HepG2 (cell line): ENCODE results near the gene SUN1. TPM values are rescaled to one million over a fixed set of nuclear protein-coding genes. Genes with fewer than 3 reads are reported as not detected.

Source experiments
- ATAC-seq: fragments of 200-7000 bp; cut with Tn5 transposase; 3 replicates; pipeline ENCODE4 v1.9.1; 2020; ENCODE audit warnings: mild to moderate bottlenecking, moderate library complexity
- BruUV-seq: library from RNA; stranded (reverse); fragments of 400-500 nt; replicated peaks from 2 replicates; lab custom pipeline; 2021; lab: Mats Ljungman, UMichigan
- CTCF ChIA-PET: fragments of 300-600 bp; formaldehyde crosslinking; extraction: SDS; loops from one replicate; lab custom pipeline; 2021; ENCODE audit warnings: low total read pairs, inconsistent platforms, low intra/inter-chr PET ratio; lab: Yijun Ruan, JAX
- POLR2A ChIA-PET: fragments of 350-600 bp; sonication (Branson Sonifier 250); formaldehyde crosslinking; loops from one replicate; lab custom pipeline; 2020; ENCODE audit warnings: antibody characterized with exemption, inconsistent platforms; lab: Yijun Ruan, JAX
- DNase-seq: peaks from one replicate; pipeline ENCODE4 v3.0.0-alpha.2; 2015; ENCODE audit warnings: low spot score
- FAIRE-seq: peaks from 3 replicates; lab custom pipeline; 2011; peaks lifted over from hg19 to GRCh38; lab: Jason Lieb, UNC
- H2AFZ ChIP-seq: one replicate; pipeline ENCODE4 v1.6.1; 2011; ENCODE audit warnings: low read length, inconsistent platforms
- H3K27ac ChIP-seq: fragments of 300-600 bp; 3 replicates; pipeline ENCODE4 v1.8.0; 2011; ENCODE audit warnings: mixed run types, mild to moderate bottlenecking, mixed read lengths, low read length, inconsistent platforms; ENCODE audit not compliant: insufficient read depth; ENCODE audit errors: extremely low read length
- H3K27me3 ChIP-seq, 2 experiments: fragments of 200-600 bp in 1 of 2; 2 replicates in 1 of 2; 3 replicates in 1 of 2; pipeline versions ENCODE4 v1.6.0 to v1.8.0; 2011; ENCODE audit warnings: low read length in 2 of 2, mild to moderate bottlenecking in 2 of 2, moderate library complexity in 2 of 2, inconsistent platforms in 1 of 2; ENCODE audit not compliant: insufficient read depth in 2 of 2, control insufficient read depth in 1 of 2
- H3K36me3 ChIP-seq, 2 experiments: fragments of 200-600 bp in 1 of 2; replicated peaks in 1 of 2; 2 replicates in 1 of 2; 3 replicates in 1 of 2; pipeline versions ENCODE4 v1.5.1 to v1.8.0; 2011; ENCODE audit warnings: low read length in 2 of 2, inconsistent platforms in 1 of 2; ENCODE audit not compliant: insufficient read depth in 2 of 2, control insufficient read depth in 1 of 2
- H3K4me1 ChIP-seq: 2 replicates; pipeline ENCODE4 v1.5.1; 2012; ENCODE audit warnings: low read length, inconsistent platforms; ENCODE audit not compliant: insufficient read depth
- H3K4me2 ChIP-seq: 2 replicates; pipeline ENCODE4 v1.6.0; 2011; ENCODE audit warnings: low read depth, low read length, inconsistent platforms
- H3K4me3 ChIP-seq, 3 experiments: fragments of 200-600 bp in 1 of 3; sonication (generic), shearing (Covaris generic) in 1 of 3; replicated peaks in 1 of 3; 2 replicates each; pipeline ENCODE4 v1.5.1; 2011 to 2016; ENCODE audit warnings: low read length in 3 of 3, inconsistent platforms in 2 of 3, low read depth in 2 of 3, mild to moderate bottlenecking in 2 of 3, control low read depth in 1 of 3, mixed read lengths in 1 of 3; ENCODE audit not compliant: insufficient read depth in 1 of 3
- H3K79me2 ChIP-seq: one replicate; pipeline ENCODE4 v1.6.1; 2011; ENCODE audit warnings: low read length, inconsistent platforms; ENCODE audit not compliant: insufficient read depth
- H3K9ac ChIP-seq: 2 replicates; pipeline ENCODE4 v1.6.0; 2011; ENCODE audit warnings: mild to moderate bottlenecking, low read depth, low read length, inconsistent platforms; ENCODE audit not compliant: insufficient read depth
- H3K9me3 ChIP-seq: 2 replicates; pipeline ENCODE4 v1.5.1; 2012; ENCODE audit warnings: mild to moderate bottlenecking, low read length
- H4K20me1 ChIP-seq: 2 replicates; pipeline ENCODE4 v1.6.0; 2011; ENCODE audit warnings: inconsistent platforms, mild to moderate bottlenecking, low read length, moderate library complexity; ENCODE audit not compliant: insufficient read depth
- NCOR1 ChIP-seq: fragments of 200-600 bp; sonication (generic); IDR thresholded peaks from 2 replicates; pipeline ENCODE4 v1.7.0; 2017; ENCODE audit warnings: antibody characterized with exemption, low read length, borderline replicate concordance
- YY1 ChIP-seq: IDR thresholded peaks from 2 replicates; pipeline ENCODE4 v1.6.1; 2011; ENCODE audit warnings: low read length, low read depth, moderate library complexity, mild to moderate bottlenecking; ENCODE audit not compliant: insufficient read depth, insufficient replicate concordance
- ZBTB38 ChIP-seq: sonication (generic); formaldehyde crosslinking; IDR thresholded peaks from 2 replicates; pipeline ENCODE4 v1.5.1; 2020; ENCODE audit warnings: mild to moderate bottlenecking, missing genetic modification reagents
- ZNF20 ChIP-seq: sonication (generic); formaldehyde crosslinking; IDR thresholded peaks from 2 replicates; pipeline ENCODE4 v1.4.0; 2020; ENCODE audit warnings: mild to moderate bottlenecking, moderate library complexity, missing genetic modification reagents
- ZNF484 ChIP-seq: sonication (generic); formaldehyde crosslinking; IDR thresholded peaks from 2 replicates; pipeline ENCODE4 v1.5.1; 2020; ENCODE audit warnings: mild to moderate bottlenecking, low read depth, missing genetic modification reagents, borderline replicate concordance
- ZNF570 ChIP-seq: sonication (generic); formaldehyde crosslinking; IDR thresholded peaks from 2 replicates; pipeline ENCODE4 v1.4.0; 2020; ENCODE audit warnings: mild to moderate bottlenecking, missing genetic modification reagents, borderline replicate concordance
- ZNF598 ChIP-seq: sonication (generic); formaldehyde crosslinking; IDR thresholded peaks from 2 replicates; pipeline ENCODE4 v1.5.1; 2020; ENCODE audit warnings: mild to moderate bottlenecking, missing genetic modification reagents, borderline replicate concordance
- ZNF644 ChIP-seq: IDR thresholded peaks from 2 replicates; pipeline ENCODE4 v1.6.1; 2016; ENCODE audit warnings: low read depth
- WGBS: methylation state at CpG from one replicate; pipeline ENCODE4 v1.1.6; 2017; ENCODE audit warnings: low lambda C conversion rate; 5-methylcytosine and 5-hydroxymethylcytosine counted together
- in situ Hi-C: cut with HindIII; loops from 2 replicates; pipeline ENCODE4 v1.10.0; 2017; ENCODE audit warnings: low pct_unique_long_range_greater_than_20kb; ENCODE audit not compliant: extremely low pct_ligation_motif_present
- intact Hi-C: fragments of 100-400 bp; cut with micrococcal nuclease; formaldehyde crosslinking; loops from one replicate; pipeline ENCODE4 v1.10.0; 2022; ENCODE audit not compliant: unreplicated experiment
- polyA plus RNA-seq, 8 experiments: library from polyadenylated mRNA; depleted of rRNA in 3 of 8; stranded (reverse) in 7 of 8; unstranded in 1 of 8; fragments of >200 nt; fragmentation: Illumina TruSeq in 4 of 8; extraction: Trizol in 4 of 8; gene quantifications; 2 replicates each; pipeline versions ENCODE4 v1.2.1 to v1.2.3, GENCODE V29; 2011 to 2016; ENCODE audit warnings: low read depth in 4 of 8, missing spikeins in 1 of 8, mixed read lengths in 1 of 8; ENCODE audit not compliant: insufficient read depth in 1 of 8
- total RNA-seq, 5 experiments: library from RNA; depleted of rRNA; stranded (reverse); fragments of >200 nt; fragmentation: Illumina TruSeq; extraction: Trizol; gene quantifications; 2 replicates each; pipeline ENCODE4 v1.2.3, GENCODE V29; 2016; ENCODE audit warnings: low read depth in 1 of 5
- TF ChIP-seq, protein P1 (sequence below): sonication (generic); formaldehyde crosslinking; IDR thresholded peaks from 2 replicates; pipeline ENCODE4 v1.4.0; 2020; ENCODE audit warnings: mild to moderate bottlenecking, missing genetic modification reagents
- TF ChIP-seq, protein P2 (sequence below): sonication (generic); formaldehyde crosslinking; IDR thresholded peaks from 2 replicates; pipeline ENCODE4 v1.4.0; 2020; ENCODE audit warnings: mild to moderate bottlenecking, missing genetic modification reagents
- TF ChIP-seq, protein P3 (sequence below): sonication (generic); formaldehyde crosslinking; IDR thresholded peaks from 2 replicates; pipeline ENCODE4 v1.9.0; 2021; ENCODE audit warnings: missing genetic modification reagents, mild to moderate bottlenecking, borderline replicate concordance
- TF ChIP-seq, protein P4 (sequence below): sonication (generic); formaldehyde crosslinking; IDR thresholded peaks from 2 replicates; pipeline ENCODE4; 2020; ENCODE audit warnings: missing genetic modification reagents, mild to moderate bottlenecking, borderline replicate concordance

The SUN1 gene
- total and polyA plus RNA-seq, 2 of the 13 experiments (the other 11 are each of a cell fraction or from before 2014, with no cell fraction given): 47.0 to 126 TPM

DNA sequence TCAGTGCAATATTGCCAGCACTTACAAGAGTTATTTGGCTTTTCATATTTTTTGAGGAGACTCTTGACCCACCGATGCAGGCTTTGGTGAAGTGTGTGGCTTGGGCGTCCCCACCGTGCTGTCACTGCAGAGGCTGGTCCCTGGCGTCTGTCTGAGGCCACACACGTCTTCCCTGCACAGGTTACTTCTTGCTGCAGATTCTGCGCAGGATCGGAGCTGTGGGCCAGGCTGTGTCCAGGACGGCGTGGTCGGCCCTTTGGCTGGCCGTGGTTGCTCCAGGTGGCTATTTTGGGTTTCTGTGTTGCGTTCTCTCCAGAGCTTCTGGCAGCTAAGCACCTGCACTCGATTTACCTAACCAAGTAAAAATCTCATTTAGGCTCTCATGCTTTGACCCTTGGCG lies 18.9 kb downstream of the SUN1 start:
- peaks cover 19 to 60% of the 10 kb centered on the region in 2 experiments for H3K36me3 ChIP-seq
- H3K27ac ChIP-seq: no peak overlapping the region
- H3K4me1 ChIP-seq: no peaks in the 10 kb centered on the region
- no peaks in the 10 kb centered on the region for H4K20me1 ChIP-seq
- TF ChIP-seq, protein P1, sequence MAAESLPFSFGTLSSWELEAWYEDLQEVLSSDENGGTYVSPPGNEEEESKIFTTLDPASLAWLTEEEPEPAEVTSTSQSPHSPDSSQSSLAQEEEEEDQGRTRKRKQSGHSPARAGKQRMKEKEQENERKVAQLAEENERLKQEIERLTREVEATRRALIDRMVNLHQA: no peak
- TF ChIP-seq ZBTB38 (CRISPR knock-in tag) (no peak), ZNF484 (no peak)
- H3K4me2 ChIP-seq: no peak overlapping the region
- ChIA-PET POLR2A (no interaction called here), CTCF (no interaction called here)
- BruUV-seq: no TSS peak
- no peaks in the 10 kb centered on the region for H3K79me2 ChIP-seq
- FAIRE-seq: no peak
- H3K9ac ChIP-seq: no peak overlapping the region
- intact Hi-C loops (no loop called here), in situ Hi-C loops (no loop called here)
- no peaks in the 10 kb centered on the region for H3K9me3 ChIP-seq
- H3K27me3 ChIP-seq: no peaks in the 10 kb centered on the region
- 90% methylated on average over 11 of the region's 14 CpGs for WGBS
- H3K4me3 ChIP-seq: no peak overlapping the region
- H2AFZ ChIP-seq: no peak overlapping the region
- no peak for ATAC-seq
- DNase-seq: no peak

DNA sequence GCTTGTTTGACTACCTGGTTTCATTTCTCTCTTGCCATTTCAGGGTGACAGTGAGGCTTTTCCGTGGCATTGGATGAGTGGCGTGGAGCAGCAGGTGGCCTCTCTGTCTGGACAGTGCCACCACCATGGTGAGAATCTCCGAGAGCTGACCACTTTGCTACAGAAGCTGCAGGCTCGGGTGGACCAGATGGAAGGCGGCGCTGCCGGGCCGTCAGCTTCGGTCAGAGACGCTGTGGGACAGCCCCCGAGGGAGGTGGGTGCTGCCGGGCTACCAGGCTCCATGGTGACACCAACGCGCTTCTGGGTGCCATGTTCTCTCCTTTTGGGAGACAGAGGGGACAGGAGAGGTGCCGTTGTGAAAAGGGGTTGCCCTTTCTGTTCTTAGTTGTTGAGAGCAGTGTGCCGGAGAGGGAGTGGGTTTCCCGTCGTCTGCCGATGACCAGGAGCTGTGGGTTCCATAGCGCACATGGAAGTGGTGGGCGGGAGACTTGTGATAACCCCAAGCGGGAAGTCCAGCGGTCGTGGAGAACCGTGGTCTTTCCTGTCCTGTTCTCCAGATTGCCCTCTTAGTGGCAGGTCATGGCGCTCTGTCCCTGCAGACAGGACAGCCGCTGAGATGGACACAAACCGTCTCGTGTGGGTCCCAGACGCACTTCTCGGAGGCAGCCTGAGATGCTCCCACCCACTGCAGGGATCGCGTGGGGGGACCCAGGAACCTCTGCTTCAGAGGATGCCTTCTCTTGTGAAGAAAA lies 21.3 kb downstream of the SUN1 start:
- in situ Hi-C loops (no loop called here), intact Hi-C loops (no loop called here)
- no TSS peak for BruUV-seq
- Histone ChIP-seq H3K79me2 (no peaks in the 10 kb centered on the region), H3K9ac (no peak overlapping the region), H3K4me3 (no peak overlapping the region), H4K20me1 (no peaks in the 10 kb centered on the region; the same call in 1 of the 2 replicates), H3K36me3 (peaks cover 27 to 68% of the 10 kb centered on the region in 2 experiments), H3K4me2 (no peak overlapping the region), H3K27me3 (no peaks in the 10 kb centered on the region), H3K27ac (no peak overlapping the region), H3K4me1 (no peaks in the 10 kb centered on the region), H2AFZ (no peak overlapping the region), H3K9me3 (no peaks in the 10 kb centered on the region)
- 92% methylated on average over 16 of the region's 33 CpGs for WGBS
- CTCF ChIA-PET: no interaction called here
- ATAC-seq (no peak), DNase-seq (no peak), FAIRE-seq (no peak)
- POLR2A ChIA-PET: no interaction called here
- TF ChIP-seq ZNF570 (CRISPR knock-in tag) (no peak), YY1 (no peak), NCOR1 (no peak), ZNF20 (CRISPR knock-in tag) (no peak), ZNF598 (CRISPR knock-in tag) (no peak), ZNF644 (no peak)
- TF ChIP-seq, protein P2, sequence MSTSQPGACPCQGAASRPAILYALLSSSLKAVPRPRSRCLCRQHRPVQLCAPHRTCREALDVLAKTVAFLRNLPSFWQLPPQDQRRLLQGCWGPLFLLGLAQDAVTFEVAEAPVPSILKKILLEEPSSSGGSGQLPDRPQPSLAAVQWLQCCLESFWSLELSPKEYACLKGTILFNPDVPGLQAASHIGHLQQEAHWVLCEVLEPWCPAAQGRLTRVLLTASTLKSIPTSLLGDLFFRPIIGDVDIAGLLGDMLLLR (CRISPR knock-in tag): no peak
- TF ChIP-seq, protein P3, sequence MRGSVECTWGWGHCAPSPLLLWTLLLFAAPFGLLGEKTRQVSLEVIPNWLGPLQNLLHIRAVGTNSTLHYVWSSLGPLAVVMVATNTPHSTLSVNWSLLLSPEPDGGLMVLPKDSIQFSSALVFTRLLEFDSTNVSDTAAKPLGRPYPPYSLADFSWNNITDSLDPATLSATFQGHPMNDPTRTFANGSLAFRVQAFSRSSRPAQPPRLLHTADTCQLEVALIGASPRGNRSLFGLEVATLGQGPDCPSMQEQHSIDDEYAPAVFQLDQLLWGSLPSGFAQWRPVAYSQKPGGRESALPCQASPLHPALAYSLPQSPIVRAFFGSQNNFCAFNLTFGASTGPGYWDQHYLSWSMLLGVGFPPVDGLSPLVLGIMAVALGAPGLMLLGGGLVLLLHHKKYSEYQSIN (CRISPR knock-in tag): no peak
- TF ChIP-seq, protein P4, sequence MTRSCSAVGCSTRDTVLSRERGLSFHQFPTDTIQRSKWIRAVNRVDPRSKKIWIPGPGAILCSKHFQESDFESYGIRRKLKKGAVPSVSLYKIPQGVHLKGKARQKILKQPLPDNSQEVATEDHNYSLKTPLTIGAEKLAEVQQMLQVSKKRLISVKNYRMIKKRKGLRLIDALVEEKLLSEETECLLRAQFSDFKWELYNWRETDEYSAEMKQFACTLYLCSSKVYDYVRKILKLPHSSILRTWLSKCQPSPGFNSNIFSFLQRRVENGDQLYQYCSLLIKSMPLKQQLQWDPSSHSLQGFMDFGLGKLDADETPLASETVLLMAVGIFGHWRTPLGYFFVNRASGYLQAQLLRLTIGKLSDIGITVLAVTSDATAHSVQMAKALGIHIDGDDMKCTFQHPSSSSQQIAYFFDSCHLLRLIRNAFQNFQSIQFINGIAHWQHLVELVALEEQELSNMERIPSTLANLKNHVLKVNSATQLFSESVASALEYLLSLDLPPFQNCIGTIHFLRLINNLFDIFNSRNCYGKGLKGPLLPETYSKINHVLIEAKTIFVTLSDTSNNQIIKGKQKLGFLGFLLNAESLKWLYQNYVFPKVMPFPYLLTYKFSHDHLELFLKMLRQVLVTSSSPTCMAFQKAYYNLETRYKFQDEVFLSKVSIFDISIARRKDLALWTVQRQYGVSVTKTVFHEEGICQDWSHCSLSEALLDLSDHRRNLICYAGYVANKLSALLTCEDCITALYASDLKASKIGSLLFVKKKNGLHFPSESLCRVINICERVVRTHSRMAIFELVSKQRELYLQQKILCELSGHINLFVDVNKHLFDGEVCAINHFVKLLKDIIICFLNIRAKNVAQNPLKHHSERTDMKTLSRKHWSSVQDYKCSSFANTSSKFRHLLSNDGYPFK (CRISPR knock-in tag): no peak
